DMS 273 (cell line): Measurements from ENCODE around the gene MITF.
"Not testable (repeated sequence)": the region's sequence is repeated elsewhere in the genome, so short reads cannot be mapped to it uniquely, and the experiment has no call there.

ENCODE experiments used
- DNase-seq: peaks from one replicate; lab custom pipeline; 2025; ENCODE audit not compliant: unreplicated experiment; lab: John Stamatoyannopoulos, UW

MITF gene

DNA sequence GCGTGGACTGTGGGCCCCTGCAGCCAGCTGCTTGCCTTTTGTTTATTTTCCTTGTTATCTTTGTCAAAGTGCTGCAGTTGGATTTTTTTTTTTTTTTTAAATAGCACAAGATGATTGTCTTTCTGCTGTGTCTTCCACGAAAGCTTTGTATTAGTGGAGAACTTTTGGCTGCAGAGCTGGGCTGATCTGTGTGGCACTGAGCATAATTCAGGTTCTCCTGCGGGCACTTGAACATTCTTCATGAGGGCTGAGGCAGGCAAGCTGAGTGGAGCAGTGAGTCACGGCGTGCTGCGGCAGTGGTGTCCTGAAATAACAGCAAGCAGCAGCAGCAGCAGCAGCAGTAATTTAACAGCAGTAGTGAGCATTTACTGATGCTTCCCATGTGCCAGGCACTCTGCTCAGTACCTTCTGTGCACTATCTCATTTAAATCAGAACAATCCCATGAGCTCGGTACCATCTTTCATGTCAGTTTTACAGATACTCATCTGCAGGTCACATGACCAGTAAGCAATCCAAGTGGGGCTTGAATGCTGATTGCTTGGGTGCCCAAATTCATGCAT, 45.8 kb downstream of the MITF start:
- peak; percentile 62 for DNase-seq

DNA sequence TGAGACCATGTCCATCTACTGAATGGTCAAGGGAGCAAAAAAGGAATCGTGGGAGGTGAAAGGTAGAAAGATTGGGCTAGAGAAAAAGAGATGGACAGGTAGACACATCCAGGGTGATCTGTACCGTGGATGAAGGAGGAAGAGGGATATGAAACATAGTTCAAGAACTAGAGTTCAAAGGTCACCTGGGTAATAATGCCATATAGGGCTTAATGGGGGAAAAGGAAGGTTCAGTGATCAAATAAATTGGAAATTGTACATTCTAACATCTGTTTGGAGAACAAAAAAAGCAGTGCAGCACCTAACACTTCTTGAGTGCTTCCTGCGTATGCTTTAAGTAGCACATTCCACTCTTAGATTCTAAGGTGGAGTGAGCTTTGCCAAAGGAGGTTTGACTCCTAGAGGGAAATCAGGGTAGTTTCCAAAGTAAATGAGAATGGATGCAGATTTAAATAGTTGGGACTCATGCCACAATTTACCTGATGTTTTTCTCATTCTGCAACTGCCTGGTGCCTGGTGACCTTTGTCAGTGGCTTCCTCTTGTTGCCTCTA, 46.6 kb downstream of the MITF start:
- DNase-seq = no peak

DNA sequence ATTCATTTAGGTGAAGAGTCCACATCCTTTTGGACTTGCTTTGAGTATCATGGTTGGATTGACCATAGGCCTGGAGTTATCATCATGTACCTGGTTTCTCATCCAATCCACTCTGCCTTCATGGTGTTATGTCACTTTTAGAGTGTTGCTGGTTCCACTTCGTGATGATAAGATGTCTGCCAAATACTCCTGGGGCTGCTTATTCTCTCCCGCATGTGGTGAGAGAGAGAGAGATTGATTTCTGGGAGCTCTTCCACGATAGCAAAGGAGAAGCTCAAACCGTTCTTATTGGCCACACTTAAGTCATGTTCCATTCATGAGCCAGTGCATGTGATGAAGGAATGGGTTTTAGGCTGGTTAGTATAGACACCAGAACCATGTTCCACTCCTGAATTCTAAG, 47.6 kb downstream of the MITF start:
- no peak for DNase-seq

DNA sequence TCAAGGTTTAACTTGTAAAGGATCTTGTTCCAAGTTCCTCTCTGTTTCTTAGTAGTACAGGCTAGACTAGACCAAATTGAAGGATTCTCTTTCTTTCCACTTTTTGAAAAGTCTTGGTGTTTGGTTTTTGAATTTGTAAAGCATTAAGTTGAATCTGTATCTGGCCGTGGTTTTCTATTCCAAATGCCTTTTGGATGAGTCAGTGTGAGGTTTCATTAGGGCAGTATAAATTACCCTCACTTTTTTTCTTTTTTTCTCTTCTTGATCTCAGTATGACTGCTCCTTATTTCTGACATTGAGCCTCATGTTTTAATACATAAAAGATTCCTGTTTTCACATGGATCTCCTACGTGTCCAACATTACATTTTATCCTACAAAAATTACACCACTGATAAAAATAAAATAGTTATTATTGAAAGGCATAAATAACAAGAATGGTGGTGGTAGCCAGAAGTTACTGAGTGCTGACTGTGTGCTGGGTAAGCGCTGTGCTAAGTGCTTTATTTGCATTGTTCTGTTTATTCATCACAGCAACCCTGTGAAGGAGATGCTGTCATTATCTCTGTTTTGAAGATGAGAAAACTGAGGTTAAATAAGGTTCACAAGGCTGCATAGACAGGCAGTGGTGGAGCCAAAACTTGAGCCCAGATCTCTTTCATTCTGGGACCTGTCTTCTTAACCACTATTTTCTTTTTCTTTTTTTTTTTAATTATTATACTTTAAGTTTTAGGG, 48.3 kb downstream of the MITF start:
- DNase-seq = peak; percentile 22

DNA sequence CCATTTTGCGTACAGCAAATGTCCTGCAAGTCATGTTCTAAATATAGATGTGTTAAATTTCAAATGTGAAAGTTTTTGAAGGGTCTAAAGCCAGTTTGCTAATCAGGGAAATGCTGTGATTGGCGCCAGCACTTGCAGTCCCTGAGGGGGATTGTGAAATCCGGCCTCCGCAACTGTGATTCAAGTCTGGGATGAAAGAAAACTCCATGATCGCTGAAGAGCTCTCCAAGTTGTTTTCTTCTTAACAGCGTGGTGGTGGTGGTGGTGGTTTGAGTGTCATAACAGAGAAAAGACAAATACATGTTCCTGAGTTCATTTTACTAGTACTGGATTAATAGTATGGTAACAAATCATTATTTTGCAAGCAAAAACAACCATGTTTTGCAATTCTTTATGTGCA, 51.8 kb downstream of the MITF start:
- peak; percentile 42 for DNase-seq

DNA sequence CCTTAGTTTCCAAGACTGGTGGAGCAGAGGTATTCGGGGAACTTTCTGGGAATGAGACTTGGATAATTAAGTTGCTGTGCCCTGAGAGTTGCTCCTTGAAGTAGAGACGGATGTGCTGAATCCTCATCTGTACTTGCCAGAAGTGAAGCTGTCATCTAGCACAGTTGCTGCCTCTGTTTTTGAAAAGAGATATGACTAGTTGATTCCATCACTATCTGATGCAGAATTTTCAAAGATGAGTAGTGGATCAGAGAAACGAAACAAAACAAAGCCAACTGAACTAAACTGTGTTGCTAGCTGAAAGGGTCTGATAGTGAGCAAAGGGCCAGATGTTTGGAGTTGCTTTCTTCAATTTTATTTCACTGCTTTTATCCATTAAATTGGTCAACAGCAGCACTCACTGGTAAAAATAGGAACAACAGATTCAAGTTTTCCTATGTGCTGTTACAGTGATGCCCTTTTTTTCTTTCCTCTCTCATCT, 52.7 kb downstream of the MITF start:
- DNase-seq = peak; percentile 65

DNA sequence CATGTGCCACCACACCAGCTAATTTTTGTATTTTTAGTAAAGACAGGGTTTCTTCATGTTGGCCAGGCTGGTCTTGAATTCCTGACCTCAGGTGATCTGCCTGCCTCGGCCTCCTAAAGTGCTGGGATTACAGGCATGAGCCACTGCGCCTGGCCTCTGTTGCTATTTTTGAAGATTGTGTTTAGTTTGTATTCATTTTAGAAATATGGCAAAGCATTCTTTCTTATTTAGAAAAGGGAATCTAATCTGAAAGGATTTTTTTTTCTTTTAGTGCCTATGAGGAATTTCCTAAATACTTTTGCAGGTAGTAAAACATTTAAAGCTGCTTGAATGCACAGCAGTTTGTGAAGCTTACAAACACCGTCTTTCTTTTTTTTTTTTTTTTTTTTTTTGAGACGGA, 56.9 kb downstream of the MITF start:
- not testable (repeated sequence) for DNase-seq

DNA sequence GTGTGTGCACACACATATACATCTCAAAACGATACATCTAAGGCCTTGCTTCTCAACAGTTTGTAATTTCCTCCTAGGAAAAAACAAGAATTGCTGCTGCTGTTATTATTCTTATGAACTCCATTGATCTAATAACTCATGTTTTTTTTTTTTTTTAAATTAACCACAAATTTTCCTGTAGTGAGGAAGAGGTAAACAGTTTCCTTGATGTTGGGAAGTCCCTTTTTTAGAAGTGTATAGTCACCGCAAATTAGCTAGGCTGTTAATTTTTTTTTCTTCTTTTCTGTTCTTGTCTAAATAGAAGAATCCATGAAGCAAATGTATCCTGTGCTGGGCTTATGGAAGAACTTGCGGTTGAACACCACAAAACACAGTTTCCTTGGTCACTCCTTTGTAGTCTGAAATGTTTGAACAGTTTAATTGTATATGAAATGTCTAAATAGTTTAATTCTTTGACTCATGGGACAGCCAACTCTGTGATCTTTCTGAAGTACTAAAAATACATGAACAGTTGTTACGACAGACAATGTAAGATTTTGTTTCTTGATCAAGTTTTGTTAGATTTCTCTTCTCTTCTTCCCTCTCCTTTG, 64.5 kb downstream of the MITF start:
- no peak for DNase-seq

DNA sequence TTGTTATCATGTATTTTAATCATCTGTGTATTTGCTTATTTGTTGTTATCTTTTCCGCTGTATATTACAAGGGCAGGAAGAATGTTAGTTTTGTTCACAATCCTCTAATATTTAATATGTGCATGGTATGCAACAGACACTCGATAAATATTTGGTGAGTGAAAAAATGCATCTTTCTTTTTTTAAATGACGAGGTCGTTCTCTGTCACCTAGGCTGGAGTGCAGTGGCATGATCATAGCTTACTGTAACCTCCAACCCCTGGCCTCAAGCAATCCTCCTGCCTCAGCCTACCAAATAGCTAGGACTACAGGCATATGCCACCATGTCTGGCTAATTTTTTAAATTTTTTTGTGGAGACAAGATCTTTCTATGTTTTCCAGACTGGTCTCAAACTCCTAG, 66.2 kb downstream of the MITF start:
- DNase-seq = no peak

DNA sequence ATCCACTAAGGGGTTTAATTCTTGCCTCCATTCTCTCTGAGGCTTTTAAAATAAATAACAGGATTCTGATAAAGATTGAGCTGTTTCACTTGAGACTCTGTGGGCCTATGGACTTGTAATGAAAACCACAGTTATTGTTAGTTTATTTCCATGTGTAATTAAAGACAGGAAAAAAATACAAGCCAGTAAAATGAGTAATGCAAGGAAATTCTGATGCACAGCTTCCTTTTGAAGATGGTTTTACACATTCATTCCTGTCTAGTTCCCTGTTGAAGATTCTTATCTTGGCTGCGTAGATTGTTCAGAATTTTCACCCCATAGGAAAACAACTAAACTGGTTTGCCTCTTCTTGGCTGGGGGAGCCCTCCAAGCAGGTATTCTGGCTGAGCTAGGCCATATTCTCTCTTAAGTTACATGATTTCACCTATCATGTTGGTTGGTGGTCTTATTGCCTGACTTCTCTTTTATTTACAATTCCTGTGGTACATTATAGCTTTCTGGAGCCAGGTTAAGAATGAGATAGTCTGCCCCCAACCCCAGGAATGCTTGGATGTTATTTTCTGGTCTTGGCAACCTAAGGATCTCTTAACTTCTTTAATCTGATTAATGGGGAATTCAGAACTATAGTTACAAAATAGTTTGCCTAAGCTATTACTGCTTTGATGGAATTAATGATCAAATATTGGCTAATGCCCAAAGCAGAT, 67.6 kb downstream of the MITF start:
- no peak for DNase-seq

DNA sequence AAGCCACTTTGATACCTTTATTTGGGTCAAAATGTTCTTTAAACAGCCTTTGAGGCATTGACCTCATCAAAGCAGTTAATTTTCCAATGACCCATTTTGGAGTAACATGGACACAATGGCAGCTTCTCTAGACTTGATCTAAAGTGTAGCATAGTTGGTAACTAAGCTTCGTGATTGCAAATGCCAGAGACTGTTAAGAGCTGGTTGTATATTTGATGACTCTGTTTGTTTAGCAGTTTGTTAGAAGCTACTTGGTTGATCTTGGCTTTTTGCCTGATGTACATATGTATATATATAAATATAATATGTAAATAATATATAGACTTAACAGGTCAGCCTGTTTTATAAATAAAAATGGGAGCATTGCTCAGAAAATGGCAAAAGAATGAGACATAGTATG, 68.4 kb downstream of the MITF start:
- DNase-seq = no peak

DNA sequence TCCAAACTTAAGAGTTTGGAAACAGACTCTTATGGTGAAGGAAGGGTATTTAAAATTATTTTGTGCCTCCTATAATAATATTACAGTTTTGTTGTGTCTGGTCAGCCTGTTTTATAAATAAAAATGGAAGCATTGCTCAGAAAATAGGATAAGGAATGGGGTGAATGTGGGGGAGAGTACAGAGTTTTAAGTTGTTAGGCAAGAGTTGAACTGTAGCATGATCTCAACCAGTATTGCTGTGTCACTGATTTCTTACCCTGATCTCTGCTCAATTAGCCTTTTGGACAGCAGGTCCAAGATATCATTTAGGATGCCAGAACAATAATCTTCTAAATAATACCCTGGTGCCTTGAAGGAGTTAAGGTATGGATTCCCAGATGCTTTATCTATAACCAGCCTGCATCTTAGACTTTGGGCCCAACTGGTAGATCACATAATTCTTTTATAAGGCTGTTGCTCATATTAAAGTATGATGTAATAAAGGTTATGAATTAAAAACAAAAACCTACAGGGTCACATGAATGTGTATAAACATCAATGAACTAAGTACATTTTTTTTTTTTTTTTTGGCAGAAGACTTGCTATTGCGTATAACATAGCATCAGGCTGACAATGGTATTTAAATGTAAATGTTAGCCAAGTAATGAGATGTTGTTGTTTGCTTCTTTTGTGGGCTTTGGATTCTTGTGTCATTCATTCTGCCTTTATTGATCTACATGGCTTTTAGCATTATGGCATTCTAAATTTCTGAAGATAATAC, 70.0 kb downstream of the MITF start:
- no peak for DNase-seq

DNA sequence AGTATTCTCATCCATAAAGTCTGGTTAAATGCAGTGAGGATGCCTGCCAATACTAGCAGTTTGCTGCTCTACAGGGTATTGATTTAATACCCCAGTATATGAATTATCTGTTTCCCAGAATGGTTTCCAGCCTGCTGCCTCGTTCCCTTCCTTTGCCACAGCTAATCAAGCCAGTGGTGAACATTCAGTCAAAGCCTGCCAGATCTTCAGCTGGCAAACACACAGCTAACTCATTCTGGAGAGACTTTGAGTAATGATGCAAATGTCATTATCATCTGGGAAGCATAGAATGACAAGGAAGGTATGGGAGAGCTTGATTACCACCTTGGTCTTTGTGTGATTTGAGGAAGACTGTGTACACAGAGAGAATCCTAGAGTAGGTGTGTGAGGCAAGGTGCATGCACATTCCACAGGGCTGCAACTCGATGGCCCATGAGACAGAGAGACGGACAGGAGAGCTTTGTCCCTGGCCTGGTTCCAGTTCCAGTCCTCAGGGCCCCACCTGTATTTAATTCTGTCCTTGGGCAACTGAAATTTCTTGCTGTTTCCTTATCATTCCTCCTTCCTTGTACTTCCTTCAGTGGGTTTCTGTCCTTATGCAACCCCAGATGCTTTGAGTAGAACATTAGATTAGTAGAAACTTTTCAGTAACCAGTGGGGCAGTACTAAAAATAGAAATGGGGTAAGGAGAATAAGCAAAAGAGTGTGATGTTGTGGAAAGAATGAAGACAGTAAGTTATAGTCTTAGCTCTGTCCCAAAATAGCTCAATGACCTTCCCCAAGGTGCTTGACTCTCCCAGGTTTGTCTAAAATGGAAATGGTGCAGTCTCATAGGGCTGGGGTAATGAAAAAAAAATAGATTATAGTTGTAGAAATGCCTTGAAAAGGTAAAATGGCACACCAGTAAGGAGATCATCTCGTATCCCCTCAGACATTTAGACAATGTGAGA, 72.5 kb downstream of the MITF start:
- no peak for DNase-seq

DNA sequence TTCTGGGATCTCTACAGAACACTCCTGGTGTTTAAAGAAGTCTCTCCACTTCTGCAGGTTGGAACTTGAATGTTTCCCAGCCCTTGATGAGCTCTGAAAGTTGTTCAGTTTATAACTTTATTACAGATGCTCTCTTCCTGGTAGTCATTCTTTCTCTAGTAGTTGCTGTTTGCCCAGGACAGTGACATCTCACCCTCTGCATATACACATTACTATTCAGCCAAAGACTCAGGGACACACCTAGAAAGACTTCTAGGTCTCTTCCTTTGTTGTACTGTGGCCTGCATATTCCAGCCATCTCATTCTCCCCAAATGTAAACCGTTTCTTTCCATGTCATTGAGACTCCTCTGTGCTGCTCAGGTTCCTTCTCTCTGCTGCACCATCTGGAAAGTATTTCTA, 76.7 kb downstream of the MITF start:
- DNase-seq = peak; percentile 18

DNA sequence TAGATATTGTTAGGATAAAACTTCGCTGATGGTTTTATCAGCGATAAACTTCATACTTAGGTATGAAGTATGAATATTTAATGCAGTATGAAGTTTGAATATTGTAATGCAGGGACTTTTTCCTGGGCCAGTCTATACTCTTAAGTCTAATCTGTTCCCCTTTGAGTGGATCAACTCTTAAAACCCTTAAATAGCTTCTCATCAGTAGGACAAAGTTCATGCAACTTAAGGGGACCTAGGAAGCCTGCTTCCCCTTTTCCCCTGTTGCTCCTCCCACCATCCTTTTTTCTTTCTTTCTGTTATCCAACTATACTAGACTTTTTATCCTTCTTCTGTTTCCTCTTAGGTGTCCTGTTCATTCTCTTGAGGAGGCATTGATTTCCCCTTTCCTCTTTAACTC, 78.7 kb downstream of the MITF start:
- no peak for DNase-seq

DNA sequence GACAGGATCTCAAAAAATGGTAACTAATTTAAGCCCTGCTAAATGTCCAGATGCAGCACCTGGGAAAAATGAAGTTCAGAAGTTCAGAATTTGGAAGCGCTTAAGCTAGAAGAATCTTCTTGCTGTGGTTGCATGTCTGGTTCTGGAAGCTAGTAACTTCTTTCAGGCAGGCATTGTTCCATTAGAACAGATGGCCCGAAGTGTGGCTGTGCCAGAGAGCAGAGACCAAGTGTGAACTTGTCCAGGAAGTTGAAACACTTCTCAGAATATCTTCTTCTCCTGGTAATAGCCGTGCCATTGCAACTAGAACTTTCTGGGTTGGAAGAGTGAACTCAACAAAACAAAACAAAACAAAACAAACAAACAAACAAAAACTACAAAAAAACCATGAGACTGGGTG, 80.0 kb downstream of the MITF start:
- DNase-seq = peak; percentile 74

DNA sequence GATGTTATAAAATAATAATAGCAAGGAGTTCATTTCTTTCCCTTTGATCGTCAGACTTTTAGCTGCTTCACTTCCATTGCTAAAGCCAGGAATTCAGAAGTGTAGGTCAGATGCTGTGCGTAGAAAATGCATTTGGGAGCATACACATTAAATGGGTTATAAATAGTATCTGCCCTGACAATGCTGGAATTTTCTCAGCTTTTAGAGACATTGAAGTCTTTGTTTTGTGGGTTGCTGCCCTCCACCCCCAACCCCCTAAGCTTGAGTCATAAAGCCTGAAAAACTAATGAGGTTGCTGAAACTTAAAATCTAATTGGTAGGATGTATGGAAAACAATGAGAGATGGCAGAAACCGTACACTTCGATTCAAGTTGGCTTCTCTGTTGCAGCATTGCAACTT, 81.9 kb downstream of the MITF start:
- DNase-seq = no peak

DNA sequence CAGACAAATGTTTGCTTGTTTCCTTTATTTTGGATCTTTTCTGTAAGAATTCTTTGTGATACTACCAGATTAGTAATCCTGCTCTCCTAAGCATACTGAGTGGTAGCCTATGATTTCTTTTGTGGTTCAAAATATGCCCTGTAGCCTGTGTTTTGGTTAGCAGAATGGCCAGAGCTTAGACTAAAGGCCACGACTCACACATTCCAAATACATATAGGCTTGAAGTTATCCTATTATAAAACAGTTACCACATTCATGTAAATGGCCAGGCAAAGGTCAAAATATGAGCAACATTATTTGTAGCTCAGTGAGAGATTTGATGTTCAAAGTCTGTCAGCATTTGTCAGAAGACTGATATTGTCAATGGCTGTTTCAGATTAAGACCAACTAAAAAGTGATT, 84.5 kb downstream of the MITF start:
- DNase-seq = no peak

DNA sequence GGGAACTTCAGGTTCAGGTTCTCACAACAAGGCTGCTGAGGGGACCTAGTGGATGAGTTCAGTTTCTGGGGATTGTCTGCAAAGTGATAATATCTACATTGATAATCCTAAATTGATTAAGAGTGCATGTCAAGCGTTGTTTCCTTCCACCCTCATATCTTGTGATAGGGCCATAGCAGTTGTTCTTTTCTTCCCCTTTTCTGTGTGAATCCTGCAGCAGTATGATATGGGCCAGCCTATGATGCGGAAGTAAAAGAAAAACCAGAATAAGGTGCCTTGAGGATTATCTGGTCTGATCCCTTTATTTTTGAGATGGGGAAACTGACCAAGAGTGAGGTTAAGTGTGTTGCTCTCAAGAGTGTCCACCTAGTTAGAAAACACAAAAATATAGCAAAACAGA, 86.2 kb downstream of the MITF start:
- no peak for DNase-seq

DNA sequence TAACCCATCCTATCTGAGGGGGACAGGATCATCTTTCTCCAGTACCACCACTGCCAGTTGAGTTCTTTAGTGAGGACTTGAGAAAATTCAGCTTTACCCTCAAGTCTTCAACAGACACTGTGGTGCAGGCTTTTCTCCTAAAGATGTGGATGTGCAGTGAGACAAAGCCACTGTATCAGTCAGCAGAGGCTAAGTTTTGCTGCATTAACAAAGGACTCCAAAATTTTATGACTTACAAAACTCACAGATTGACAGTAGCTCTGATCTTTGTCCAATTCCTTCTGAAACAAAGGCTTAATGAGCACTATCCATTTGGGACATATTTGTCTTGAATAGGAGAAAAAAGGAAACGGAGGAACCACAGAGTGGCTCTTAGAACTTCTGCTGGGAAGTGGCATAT, 87.9 kb downstream of the MITF start:
- DNase-seq = no peak
